Activated B cell treated with CpG ODN at 0.5 μM for 24 hours (primary cell): Measurements from ENCODE around the gene GXYLT2. TPM values are rescaled to one million over a fixed set of nuclear protein-coding genes. Genes with fewer than 3 reads are reported as not detected.

Experiments used
- ATAC-seq: fragments of 200-7000 bp; cut with Tn5 transposase; one replicate; pipeline ENCODE4 v1.10.0; 2021; ENCODE audit warnings: low read depth, mild to moderate bottlenecking, moderate library complexity
- CTCF ChIA-PET: fragments of 350-600 bp; sonication (Branson Sonifier 250); formaldehyde crosslinking; loops from one replicate; lab custom pipeline; 2021; ENCODE audit warnings: antibody characterized with exemption; lab: Charles Lee
- POLR2A ChIA-PET: fragments of 350-600 bp; sonication (Branson Sonifier 250); formaldehyde crosslinking; loops from one replicate; lab custom pipeline; 2021; ENCODE audit warnings: antibody characterized with exemption; lab: Charles Lee
- DNase-seq: peaks from one replicate; pipeline ENCODE4 v3.0.0; 2022
- H3K27ac Mint-ChIP-seq: one replicate; pipeline ENCODE4 v1.8.0; 2020; ENCODE audit warnings: mixed read lengths
- H3K27me3 Mint-ChIP-seq: one replicate; pipeline ENCODE4 v1.8.0; 2021; ENCODE audit warnings: mixed read lengths
- H3K36me3 Mint-ChIP-seq: one replicate; pipeline ENCODE4 v1.8.0; 2021; ENCODE audit warnings: low read depth, mixed read lengths
- H3K4me1 Mint-ChIP-seq: one replicate; pipeline ENCODE4 v1.8.0; 2021; ENCODE audit warnings: mixed read lengths
- H3K4me3 Mint-ChIP-seq: one replicate; pipeline ENCODE4 v1.8.0; 2020; ENCODE audit warnings: mild to moderate bottlenecking, mixed read lengths
- H3K9me3 Mint-ChIP-seq: one replicate; pipeline ENCODE4 v1.8.0; 2020; ENCODE audit warnings: mixed read lengths
- CTCF ChIP-seq: fragments of 200-600 bp; IDR thresholded peaks from one replicate; pipeline ENCODE4 v1.8.0; 2022; ENCODE audit warnings: antibody characterized with exemption, mild to moderate bottlenecking
- intact Hi-C: fragments of 100-400 bp; cut with micrococcal nuclease; formaldehyde crosslinking; loops from one replicate; pipeline ENCODE4 v1.15.1; 2024
- total RNA-seq: library from RNA; stranded (reverse); gene quantifications from 2 replicates; pipeline ENCODE4 v1.2.3, GENCODE V29; 2022

The GXYLT2 gene
- total RNA-seq, 1 donor from 2014 or later: not detected

- intact Hi-C loops: no loop called here
- CTCF ChIA-PET: no interaction called here
- ATAC-seq (no peak), DNase-seq (no peak)
- H3K4me3 Mint-ChIP-seq: no peak overlapping the region
- H3K27ac Mint-ChIP-seq: no peak overlapping the region
- TF ChIP-seq CTCF: no peak
- no peaks in the 10 kb centered on the region for H3K36me3 Mint-ChIP-seq
- H3K27me3 Mint-ChIP-seq: no peaks in the 10 kb centered on the region
- no peaks in the 10 kb centered on the region for H3K9me3 Mint-ChIP-seq
- H3K4me1 Mint-ChIP-seq: peaks cover 16% of the 10 kb centered on the region
- POLR2A ChIA-PET: no interaction called here
Observed at GRCh38 chr3:72961752-72962151, 73.9 kb downstream of the GXYLT2 start.

- ChIA-PET POLR2A (no interaction called here), CTCF (no interaction called here)
- intact Hi-C loops: no loop called here
- no peak for TF ChIP-seq CTCF
- Mint-ChIP-seq H3K27me3 (no peaks in the 10 kb centered on the region), H3K4me1 (peaks cover 16% of the 10 kb centered on the region), H3K4me3 (no peak overlapping the region), H3K9me3 (no peaks in the 10 kb centered on the region), H3K36me3 (no peaks in the 10 kb centered on the region), H3K27ac (no peak overlapping the region)
- no peak for ATAC-seq
- DNase-seq: no peak
Observed at GRCh38 chr3:72962317-72962716, 74.5 kb downstream of the GXYLT2 start.

GRCh38 chr3:72964633-72965032 lies 76.8 kb downstream of the GXYLT2 start:
- Mint-ChIP-seq H3K9me3 (no peaks in the 10 kb centered on the region), H3K36me3 (no peaks in the 10 kb centered on the region), H3K4me3 (no peak overlapping the region), H3K4me1 (peaks cover 16% of the 10 kb centered on the region), H3K27me3 (no peaks in the 10 kb centered on the region), H3K27ac (no peak overlapping the region)
- intact Hi-C loops: no loop called here
- no peak for ATAC-seq
- CTCF ChIA-PET: no interaction called here
- no peak for DNase-seq
- TF ChIP-seq CTCF: no peak
- POLR2A ChIA-PET: no interaction called here

- ATAC-seq (no peak), DNase-seq (no peak)
- Mint-ChIP-seq H3K36me3 (no peaks in the 10 kb centered on the region), H3K9me3 (no peaks in the 10 kb centered on the region), H3K4me1 (peaks cover 16% of the 10 kb centered on the region), H3K27me3 (no peaks in the 10 kb centered on the region), H3K27ac (no peak overlapping the region), H3K4me3 (no peak overlapping the region)
- intact Hi-C loops: no loop called here
- TF ChIP-seq CTCF: no peak
- POLR2A ChIA-PET: no interaction called here
- CTCF ChIA-PET: no interaction called here
Observed at GRCh38 chr3:72968266-72968664, 80.4 kb downstream of the GXYLT2 start.

- H3K27me3 Mint-ChIP-seq: no peaks in the 10 kb centered on the region
- no peaks in the 10 kb centered on the region for H3K36me3 Mint-ChIP-seq
- ChIA-PET POLR2A (no interaction called here), CTCF (no interaction called here)
- no peak for TF ChIP-seq CTCF
- H3K9me3 Mint-ChIP-seq: no peaks in the 10 kb centered on the region
- H3K4me3 Mint-ChIP-seq: no peak overlapping the region
- intact Hi-C loops: no loop called here
- ATAC-seq (no peak), DNase-seq (no peak)
- peaks cover 12% of the 10 kb centered on the region for H3K4me1 Mint-ChIP-seq
- no peak overlapping the region for H3K27ac Mint-ChIP-seq
Observed at GRCh38 chr3:72969766-72970165, 81.9 kb downstream of the GXYLT2 start.
